HepG2 (cell line): Measurements from ENCODE around the gene UCP1. TPM values are rescaled to one million over a fixed set of nuclear protein-coding genes. Genes with fewer than 3 reads are reported as not detected.

ENCODE experiments used
- AGO1 ChIP-seq: fragments of 200-400 bp; formaldehyde crosslinking; IDR thresholded peaks from 2 replicates; pipeline ENCODE4 v1.6.1; 2017; ENCODE audit warnings: mild to moderate bottlenecking, low read depth, low read length, moderate library complexity; ENCODE audit not compliant: poor library complexity, severe bottlenecking
- CREBL2 ChIP-seq: sonication (generic); formaldehyde crosslinking; IDR thresholded peaks from 2 replicates; pipeline ENCODE4 v1.8.1; 2023; ENCODE audit warnings: missing genetic modification reagents, mild to moderate bottlenecking, borderline replicate concordance
- E2F2 ChIP-seq: sonication (generic); formaldehyde crosslinking; IDR thresholded peaks from 2 replicates; pipeline ENCODE4 v1.4.0; 2020; ENCODE audit warnings: missing genetic modification reagents, borderline replicate concordance
- MBNL3 ChIP-seq: fragments of 250-450 bp; sonication (Bioruptor Pico); conservative IDR thresholded peaks from 2 replicates; pipeline ENCODE4 v1.8.0; 2022; ENCODE audit warnings: mild to moderate bottlenecking, inconsistent platforms
- MXD4 ChIP-seq: IDR thresholded peaks from 2 replicates; pipeline ENCODE4 v1.6.1; 2016; ENCODE audit warnings: mild to moderate bottlenecking, missing biosample characterization, missing genetic modification reagents
- MYPOP ChIP-seq: sonication (generic); formaldehyde crosslinking; IDR thresholded peaks from 2 replicates; pipeline ENCODE4 v1.8.1; 2023; ENCODE audit warnings: mild to moderate bottlenecking, moderate library complexity, missing genetic modification reagents
- NFATC3 ChIP-seq: sonication (generic); formaldehyde crosslinking; IDR thresholded peaks from 2 replicates; pipeline ENCODE4 v1.5.1; 2020; ENCODE audit warnings: mild to moderate bottlenecking, missing genetic modification reagents
- NR2F2 ChIP-seq: IDR thresholded peaks from 2 replicates; pipeline ENCODE4 v1.6.1; 2012; ENCODE audit warnings: low read depth, inconsistent platforms, borderline replicate concordance
- PITX1 ChIP-seq: sonication (generic); formaldehyde crosslinking; IDR thresholded peaks from 2 replicates; pipeline ENCODE4 v1.5.1; 2020; ENCODE audit warnings: mild to moderate bottlenecking, missing genetic modification reagents
- RBFOX2 ChIP-seq: fragments of 200-400 bp; formaldehyde crosslinking; IDR thresholded peaks from 2 replicates; pipeline ENCODE4 v1.6.1; 2017; ENCODE audit warnings: low read depth, mild to moderate bottlenecking, low read length
- SRF ChIP-seq: IDR thresholded peaks from 2 replicates; pipeline ENCODE4 v1.6.1; 2011; ENCODE audit warnings: mild to moderate bottlenecking, low read depth, low read length, moderate library complexity
- TEAD3 ChIP-seq: optimal IDR thresholded peaks from 2 replicates; pipeline ENCODE3; 2016; ENCODE audit warnings: borderline replicate concordance
- ZBTB21 ChIP-seq: sonication (generic); formaldehyde crosslinking; IDR thresholded peaks from 2 replicates; pipeline ENCODE4 v1.4.0; 2020; ENCODE audit warnings: missing genetic modification reagents
- ZBTB44 ChIP-seq: sonication (generic); formaldehyde crosslinking; IDR thresholded peaks from 2 replicates; pipeline ENCODE4 v1.4.0; 2020; ENCODE audit warnings: missing genetic modification reagents
- ZBTB7B ChIP-seq: sonication (generic); formaldehyde crosslinking; IDR thresholded peaks from 2 replicates; pipeline ENCODE4 v1.4.0; 2020; ENCODE audit warnings: missing genetic modification reagents
- ZFP41 ChIP-seq: sonication (generic); formaldehyde crosslinking; IDR thresholded peaks from 2 replicates; pipeline ENCODE4 v1.4.0; 2020; ENCODE audit warnings: mild to moderate bottlenecking, missing genetic modification reagents, borderline replicate concordance
- ZNF160 ChIP-seq: sonication (generic); formaldehyde crosslinking; IDR thresholded peaks from 2 replicates; pipeline ENCODE4 v1.8.0; 2022; ENCODE audit warnings: mild to moderate bottlenecking, inconsistent platforms, missing genetic modification reagents
- ZNF256 ChIP-seq: sonication (generic); formaldehyde crosslinking; conservative IDR thresholded peaks from 2 replicates; pipeline ENCODE4 v1.4.0; 2020; ENCODE audit warnings: missing genetic modification reagents
- ZNF337 ChIP-seq: sonication (generic); formaldehyde crosslinking; IDR thresholded peaks from 2 replicates; pipeline ENCODE4 v1.5.1; 2020; ENCODE audit warnings: missing genetic modification reagents, low read depth, mild to moderate bottlenecking, borderline replicate concordance
- ZNF530 ChIP-seq: sonication (generic); formaldehyde crosslinking; IDR thresholded peaks from 2 replicates; pipeline ENCODE4 v1.5.0; 2020; ENCODE audit warnings: low read depth, mild to moderate bottlenecking, missing genetic modification reagents
- ZNF616 ChIP-seq: sonication (generic); formaldehyde crosslinking; IDR thresholded peaks from 2 replicates; pipeline ENCODE4 v1.5.0; 2020; ENCODE audit warnings: low read depth, mild to moderate bottlenecking, missing genetic modification reagents
- ZNF704 ChIP-seq: sonication (generic); formaldehyde crosslinking; IDR thresholded peaks from 2 replicates; pipeline ENCODE4 v1.8.1; 2023; ENCODE audit warnings: mild to moderate bottlenecking, inconsistent platforms, moderate library complexity, missing genetic modification reagents, borderline replicate concordance
- ZNF768 ChIP-seq: sonication (generic); formaldehyde crosslinking; IDR thresholded peaks from 2 replicates; pipeline ENCODE4 v1.4.0; 2020; ENCODE audit warnings: missing genetic modification reagents
- ZNF800 ChIP-seq: sonication (generic); formaldehyde crosslinking; IDR thresholded peaks from 2 replicates; pipeline ENCODE4 v1.4.0; 2020; ENCODE audit warnings: missing genetic modification reagents
- ZZZ3 ChIP-seq: sonication (generic); formaldehyde crosslinking; IDR thresholded peaks from 2 replicates; pipeline ENCODE4 v1.4.0; 2020; ENCODE audit warnings: missing genetic modification reagents, mild to moderate bottlenecking, borderline replicate concordance
- polyA plus RNA-seq, 8 experiments: library from polyadenylated mRNA; depleted of rRNA in 3 of 8; stranded (reverse) in 7 of 8; unstranded in 1 of 8; fragments of >200 nt; fragmentation: Illumina TruSeq in 4 of 8; extraction: Trizol in 4 of 8; gene quantifications; 2 replicates each; pipeline versions ENCODE4 v1.2.1 to v1.2.3, GENCODE V29; 2011 to 2016; ENCODE audit warnings: low read depth in 4 of 8, missing spikeins in 1 of 8, mixed read lengths in 1 of 8; ENCODE audit not compliant: insufficient read depth in 1 of 8
- total RNA-seq, 5 experiments: library from RNA; depleted of rRNA; stranded (reverse); fragments of >200 nt; fragmentation: Illumina TruSeq; extraction: Trizol; gene quantifications; 2 replicates each; pipeline ENCODE4 v1.2.3, GENCODE V29; 2016; ENCODE audit warnings: low read depth in 1 of 5

Gene UCP1
- total and polyA plus RNA-seq, 2 of the 13 experiments (the other 11 are each of a cell fraction or from before 2014, with no cell fraction given), result 0.11 TPM

GRCh38 chr4:140529434-140529833 is 39.3 kb downstream of the UCP1 start (continued):
- TF ChIP-seq MBNL3 (CRISPR knock-in tag), result no peak
- TF ChIP-seq CREBL2, result no peak
- no peak for TF ChIP-seq E2F2 (CRISPR knock-in tag)
- no peak for TF ChIP-seq ZNF768
- no peak for TF ChIP-seq ZBTB21 (CRISPR knock-in tag)
- TF ChIP-seq AGO1, result no peak
- no peak for TF ChIP-seq ZNF160 (CRISPR knock-in tag)
- TF ChIP-seq PITX1, result no peak
- TF ChIP-seq ZBTB44 (CRISPR knock-in tag), result no peak
- no peak for TF ChIP-seq ZNF256 (CRISPR knock-in tag)
- no peak for TF ChIP-seq MYPOP
- no peak for TF ChIP-seq MXD4 (CRISPR knock-in tag)
- no peak for TF ChIP-seq ZFP41
- TF ChIP-seq ZNF616 (CRISPR knock-in tag), result no peak
- no peak for TF ChIP-seq ZNF704 (CRISPR knock-in tag)
- TF ChIP-seq ZZZ3 (CRISPR knock-in tag), result no peak
- TF ChIP-seq RBFOX2, result no peak
- no peak for TF ChIP-seq NFATC3 (CRISPR knock-in tag)
- TF ChIP-seq TEAD3 (CRISPR knock-in tag), result no peak
- TF ChIP-seq ZNF800 (CRISPR knock-in tag), result no peak
- TF ChIP-seq NR2F2, result no peak
- TF ChIP-seq ZNF530 (CRISPR knock-in tag), result no peak
- TF ChIP-seq ZNF337 (CRISPR knock-in tag), result no peak
- no peak for TF ChIP-seq ZBTB7B (CRISPR knock-in tag)
- no peak for TF ChIP-seq SRF
